Measurements from ENCODE around the gene ZNF862.
A peak's percentile ranks its signal among the peaks of the same experiment; 100 is the strongest.

ZNF862 gene

GRCh38 chr7:149823191-149823630 lies 15.0 kb upstream of the ZNF862 start:
- no peaks in the 10 kb centered on the region for H3K27me3 ChIP-seq
- H3K4me2 ChIP-seq = peak overlapping the region; percentile 90
- peaks cover 100% of the 10 kb centered on the region for H3K4me1 ChIP-seq
- H3K36me3 ChIP-seq = no peaks in the 10 kb centered on the region
- H3K9ac ChIP-seq = peak overlapping the region; percentile 55; the same call in 1 of the 2 replicates
- H3K27ac ChIP-seq = peak overlapping the region; percentile 85
- no peaks in the 10 kb centered on the region for H4K20me1 ChIP-seq
- TF ChIP-seq Cebpa-rat (IDR thresholded peaks at IDR 0.05) = no peak
- H3K4me3 ChIP-seq = peak overlapping the region; percentile 34
- no peaks in the 10 kb centered on the region for H3K9me3 ChIP-seq

DNA sequence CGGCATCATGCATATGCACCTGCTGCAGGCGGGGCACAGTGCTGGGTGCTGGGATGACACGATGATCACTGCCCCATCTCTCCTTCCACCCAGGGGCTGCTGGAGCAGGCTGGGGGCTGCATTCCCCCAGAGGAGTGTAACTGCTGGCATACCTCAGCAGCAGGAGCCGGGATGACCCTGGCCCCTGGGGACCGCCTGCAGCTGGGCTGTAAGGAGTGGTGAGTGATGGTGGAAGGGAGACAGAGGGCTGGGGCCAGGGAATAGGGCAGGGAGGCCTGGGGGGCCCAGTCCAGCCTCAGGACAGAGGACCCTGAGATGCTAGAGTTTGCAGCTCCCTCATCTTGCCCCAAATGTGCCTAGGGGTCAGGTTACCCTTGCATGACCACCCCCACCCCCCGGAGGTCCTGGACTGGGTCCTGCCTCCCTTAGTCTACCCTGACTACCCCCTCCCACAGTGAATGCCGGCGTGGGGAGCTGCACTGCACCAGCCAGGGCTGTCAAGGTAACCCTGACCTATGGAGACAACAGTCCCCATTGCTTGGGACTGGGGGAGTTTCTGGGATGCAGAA lies 14.5 kb upstream of the ZNF862 start:
- peak overlapping the region; percentile 85 for H3K27ac ChIP-seq
- no peaks in the 10 kb centered on the region for H3K27me3 ChIP-seq
- H3K4me2 ChIP-seq = peak overlapping the region; percentile 90
- no peaks in the 10 kb centered on the region for H4K20me1 ChIP-seq
- peaks cover 100% of the 10 kb centered on the region for H3K4me1 ChIP-seq
- no peak for TF ChIP-seq Cebpa-rat (IDR thresholded peaks at IDR 0.05)
- peak overlapping the region; percentile 34; the same call in 1 of the 2 replicates for H3K4me3 ChIP-seq
- peak overlapping the region; percentile 54 for H3K9ac ChIP-seq
- no peaks in the 10 kb centered on the region for H3K36me3 ChIP-seq
- no peaks in the 10 kb centered on the region for H3K9me3 ChIP-seq

- no peaks in the 10 kb centered on the region for H3K27me3 ChIP-seq
- H3K4me1 ChIP-seq = peaks cover 98% of the 10 kb centered on the region
- H3K9me3 ChIP-seq = no peaks in the 10 kb centered on the region
These were observed 13.9 kb upstream of the ZNF862 start for GRCh38 chr7:149824301-149824741.

DNA sequence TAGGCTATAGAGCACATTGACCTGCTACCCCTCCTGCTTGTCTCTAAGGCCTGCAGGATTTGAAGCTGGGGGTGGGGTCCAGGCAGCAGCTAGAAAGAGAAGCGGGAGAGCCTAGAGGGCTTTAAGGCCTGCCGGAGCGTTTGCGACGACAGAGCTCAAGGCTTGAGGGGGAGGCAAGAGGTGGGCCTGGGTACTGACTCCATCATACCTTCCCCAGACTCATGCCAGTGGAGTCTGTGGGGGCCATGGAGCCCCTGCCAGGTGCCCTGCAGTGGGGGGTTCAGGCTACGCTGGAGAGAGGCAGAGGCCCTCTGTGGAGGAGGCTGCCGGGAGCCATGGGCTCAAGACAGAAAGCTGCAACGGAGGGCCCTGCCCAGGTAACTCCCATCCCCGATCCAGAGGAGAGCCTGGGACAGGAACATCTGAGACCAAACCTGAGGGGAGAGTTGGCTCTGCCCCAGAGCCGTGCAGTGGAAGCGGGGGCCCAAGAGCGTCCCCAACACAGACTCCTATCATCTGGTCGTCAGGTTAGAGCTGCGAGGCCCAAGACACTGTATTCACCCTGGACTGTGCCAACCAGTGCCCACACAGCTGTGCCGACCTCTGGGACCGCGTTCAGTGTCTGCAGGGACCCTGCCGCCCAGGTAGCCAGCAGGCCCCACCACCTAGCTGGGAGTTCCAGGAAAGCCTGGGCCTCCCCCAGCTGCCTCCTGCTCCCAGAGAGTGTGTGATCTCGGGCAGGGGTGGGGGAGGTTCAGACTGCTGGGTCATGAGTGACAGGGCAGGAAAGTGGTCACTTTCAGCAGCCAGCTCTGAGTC lies 13.2 kb upstream of the ZNF862 start:
- H3K9ac ChIP-seq = peak overlapping the region; percentile 54; the same call in 1 of the 2 replicates

More at GRCh38 chr7:149824301-149824741, 13.9 kb upstream of the ZNF862 start:
- TF ChIP-seq Cebpa-rat (IDR thresholded peaks at IDR 0.05) = no peak
- H3K9ac ChIP-seq = peak overlapping the region; percentile 54
- peak overlapping the region; percentile 85 for H3K27ac ChIP-seq
- H3K36me3 ChIP-seq = no peaks in the 10 kb centered on the region
- H3K4me2 ChIP-seq = peak overlapping the region; percentile 90
- no peaks in the 10 kb centered on the region for H4K20me1 ChIP-seq
- no peak overlapping the region for H3K4me3 ChIP-seq

GRCh38 chr7:149825567-149826343 lies 12.4 kb upstream of the ZNF862 start:
- peaks cover 84% of the 10 kb centered on the region for H3K4me1 ChIP-seq
- 0 out of 2 replicates have a peak overlapping the region, but pooled peaks have one; percentile 64 for H3K9ac ChIP-seq
- no peaks in the 10 kb centered on the region for H4K20me1 ChIP-seq
- peak overlapping the region; percentile 85 for H3K27ac ChIP-seq
- H3K36me3 ChIP-seq = no peaks in the 10 kb centered on the region
- no peaks in the 10 kb centered on the region for H3K9me3 ChIP-seq
- no peak for TF ChIP-seq Cebpa-rat (IDR thresholded peaks at IDR 0.05)
- H3K27me3 ChIP-seq = no peaks in the 10 kb centered on the region
- peak overlapping the region; percentile 90 for H3K4me2 ChIP-seq
- no peak overlapping the region for H3K4me3 ChIP-seq

More for the DNA sequence above, 13.2 kb upstream of the ZNF862 start:
- TF ChIP-seq Cebpa-rat (IDR thresholded peaks at IDR 0.05) = no peak
- H3K9me3 ChIP-seq = no peaks in the 10 kb centered on the region
- no peak overlapping the region for H3K4me3 ChIP-seq
- peak overlapping the region; percentile 90 for H3K4me2 ChIP-seq
- no peaks in the 10 kb centered on the region for H3K36me3 ChIP-seq
- no peaks in the 10 kb centered on the region for H3K27me3 ChIP-seq
- peak overlapping the region; percentile 85 for H3K27ac ChIP-seq
- H3K4me1 ChIP-seq = peaks cover 92% of the 10 kb centered on the region
- no peaks in the 10 kb centered on the region for H4K20me1 ChIP-seq

- Histone ChIP-seq H3K36me3 (no peaks in the 10 kb centered on the region), H3K4me1 (peaks cover 76% of the 10 kb centered on the region), H3K4me3 (no peak overlapping the region), H3K27ac (peak overlapping the region; percentile 85), H3K4me2 (peak overlapping the region; percentile 90), H3K9ac (peak overlapping the region; percentile 64; the same call in 1 of the 2 replicates), H3K27me3 (no peaks in the 10 kb centered on the region), H4K20me1 (no peaks in the 10 kb centered on the region), H3K9me3 (no peaks in the 10 kb centered on the region)
- TF ChIP-seq Cebpa-rat (IDR thresholded peaks at IDR 0.05) = no peak
These were observed 11.7 kb upstream of the ZNF862 start for GRCh38 chr7:149826344-149827088.

DNA sequence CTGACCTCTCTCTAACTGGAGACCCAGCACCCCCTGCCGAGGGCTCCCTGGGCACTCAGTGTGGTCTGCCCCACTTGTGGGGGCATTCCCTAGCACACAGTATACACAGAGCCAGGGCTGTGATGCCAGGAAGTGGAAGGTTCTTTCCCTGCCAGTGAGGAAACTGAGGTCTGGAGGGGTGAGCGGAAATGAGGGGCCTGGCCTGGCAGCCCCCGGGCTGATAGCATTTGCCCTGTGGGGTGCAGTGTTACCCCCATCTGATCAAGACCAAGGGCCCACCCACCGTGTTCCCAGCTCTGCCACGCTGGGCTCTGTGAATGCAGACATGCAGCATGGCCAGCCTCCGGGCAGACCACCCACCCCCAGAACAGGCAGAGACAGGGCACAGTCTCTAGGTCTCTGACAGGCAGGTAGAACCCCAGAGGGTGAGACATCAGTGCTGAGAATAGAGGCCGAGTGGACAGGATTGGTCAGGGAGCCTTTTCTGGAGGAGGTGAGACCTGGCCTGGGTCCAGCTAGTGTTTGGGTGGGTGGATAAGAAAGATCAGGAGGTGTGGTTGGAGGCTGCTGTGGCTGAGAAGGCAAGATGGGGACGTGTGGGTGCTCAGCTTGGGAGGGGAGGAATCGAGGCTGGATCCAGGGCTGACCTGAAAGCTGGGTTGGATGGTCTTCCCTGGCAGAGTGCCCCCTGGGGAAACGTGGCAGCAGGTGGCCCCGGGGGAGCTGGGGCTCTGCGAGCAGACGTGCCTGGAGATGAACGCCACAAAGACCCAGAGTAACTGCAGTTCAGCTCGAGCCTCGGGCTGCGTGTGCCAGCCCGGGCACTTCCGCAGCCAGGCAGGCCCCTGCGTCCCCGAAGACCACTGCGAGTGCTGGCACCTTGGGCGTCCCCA lies 10.8 kb upstream of the ZNF862 start:
- H3K9me3 ChIP-seq = no peaks in the 10 kb centered on the region

More for the DNA sequence above, 10.8 kb upstream of the ZNF862 start:
- Histone ChIP-seq H3K27ac (peak overlapping the region; percentile 85), H3K36me3 (no peaks in the 10 kb centered on the region), H4K20me1 (no peaks in the 10 kb centered on the region), H3K9ac (peak overlapping the region; percentile 64; the same call in 1 of the 2 replicates), H3K4me1 (peaks cover 68% of the 10 kb centered on the region), H3K4me3 (peak overlapping the region; percentile 4; the same call in 1 of the 2 replicates), H3K4me2 (peak overlapping the region; percentile 90), H3K27me3 (no peaks in the 10 kb centered on the region)
- no peak for TF ChIP-seq Cebpa-rat (IDR thresholded peaks at IDR 0.05)

Measured in BLaER1 (cell line).